Fibroblast of skin of abdomen (primary cell): ENCODE results near the gene RBM20.
"Not testable (repeated sequence)": the region's sequence is repeated elsewhere in the genome, so short reads cannot be mapped to it uniquely, and the experiment has no call there.

Experiments
- DNase-seq: peaks from one replicate; pipeline ENCODE4 v3.0.0-alpha.2; 2013

Gene RBM20

GRCh38 chr10:110679486-110680272 is 35.5 kb downstream of the RBM20 start:
- no peak for DNase-seq

GRCh38 chr10:110680273-110681020 is 36.3 kb downstream of the RBM20 start:
- no peak for DNase-seq

- DNase-seq: no peak
Measured at GRCh38 chr10:110681023-110681681, 37.0 kb downstream of the RBM20 start.

- no peak for DNase-seq
Measured at GRCh38 chr10:110682348-110682747, 38.2 kb downstream of the RBM20 start.

GRCh38 chr10:110684800-110685446 is 40.8 kb downstream of the RBM20 start:
- no peak for DNase-seq

- DNase-seq: no peak
Measured at GRCh38 chr10:110686047-110686446, 41.9 kb downstream of the RBM20 start.

GRCh38 chr10:110686949-110687348 is 42.8 kb downstream of the RBM20 start:
- peak; percentile 55 for DNase-seq

- no peak for DNase-seq
Measured at GRCh38 chr10:110687400-110687799, 43.3 kb downstream of the RBM20 start.

- DNase-seq: no peak
Measured at GRCh38 chr10:110691139-110691538, 47.0 kb downstream of the RBM20 start.

GRCh38 chr10:110694263-110694662 is 50.1 kb downstream of the RBM20 start:
- no peak for DNase-seq

GRCh38 chr10:110694820-110695538 is 50.8 kb downstream of the RBM20 start:
- DNase-seq: no peak

- no peak for DNase-seq
Measured at GRCh38 chr10:110695539-110695886, 51.4 kb downstream of the RBM20 start.

GRCh38 chr10:110696436-110696835 is 52.3 kb downstream of the RBM20 start:
- DNase-seq: no peak

GRCh38 chr10:110698340-110698739 is 54.2 kb downstream of the RBM20 start:
- DNase-seq: no peak

- DNase-seq: no peak
Measured at GRCh38 chr10:110698782-110699201, 54.7 kb downstream of the RBM20 start.

- no peak for DNase-seq
Measured at GRCh38 chr10:110699859-110700468, 55.8 kb downstream of the RBM20 start.

GRCh38 chr10:110700947-110701616 is 56.9 kb downstream of the RBM20 start:
- no peak for DNase-seq

GRCh38 chr10:110701617-110701971 is 57.5 kb downstream of the RBM20 start:
- no peak for DNase-seq

GRCh38 chr10:110704070-110704469 is 59.9 kb downstream of the RBM20 start:
- DNase-seq: no peak

GRCh38 chr10:110704906-110705476 is 60.9 kb downstream of the RBM20 start:
- DNase-seq: no peak

- not testable (repeated sequence) for DNase-seq
Measured at GRCh38 chr10:110705596-110705995, 61.5 kb downstream of the RBM20 start.
